Measurements from ENCODE around the gene NATD1.

NATD1 gene

GRCh38 chr17:21295036-21295952, 42.1 kb upstream of the NATD1 start:
- Histone ChIP-seq H3K9me3 (ENCODE audit: low read length) (no peaks in the 10 kb centered on the region), H3K4me1 (ENCODE audit: insufficient read depth, low read length) (peaks cover 34% of the 10 kb centered on the region), H3K9ac (ENCODE audit: low read length) (peak overlapping the region; percentile 30), H3K27ac (ENCODE audit: low read depth, low read length) (no peak overlapping the region), H3K36me3 (ENCODE audit: insufficient read depth, low read length) (peaks cover 13% of the 10 kb centered on the region), H3K27me3 (ENCODE audit: control insufficient read depth in 1 of 2, insufficient read depth in 2 of 2, low read length in 2 of 2) (no peaks in the 10 kb centered on the region), H3K4me3 (ENCODE audit: low read depth in 1 of 2, low read length in 2 of 2) (no peak overlapping the region)

GRCh38 chr17:21294321-21295035, 41.3 kb upstream of the NATD1 start:
- H3K27me3 ChIP-seq (ENCODE audit: control insufficient read depth in 1 of 2, insufficient read depth in 2 of 2, low read length in 2 of 2): no peaks in the 10 kb centered on the region
- peaks cover 42% of the 10 kb centered on the region for H3K4me1 ChIP-seq (ENCODE audit: insufficient read depth, low read length)
- H3K4me3 ChIP-seq (ENCODE audit: low read depth in 1 of 2, low read length in 2 of 2): no peak overlapping the region
- H3K9me3 ChIP-seq (ENCODE audit: low read length): no peaks in the 10 kb centered on the region
- H3K9ac ChIP-seq (ENCODE audit: low read length): peak overlapping the region; percentile 17
- H3K27ac ChIP-seq (ENCODE audit: low read depth, low read length): no peak overlapping the region
- peaks cover 7% of the 10 kb centered on the region for H3K36me3 ChIP-seq (ENCODE audit: insufficient read depth, low read length)

- H3K9ac ChIP-seq (ENCODE audit: low read length): no peak overlapping the region
- H3K9me3 ChIP-seq (ENCODE audit: low read length): no peaks in the 10 kb centered on the region
- H3K36me3 ChIP-seq (ENCODE audit: insufficient read depth, low read length): peaks cover under 1% of the 10 kb centered on the region
- H3K4me1 ChIP-seq (ENCODE audit: insufficient read depth, low read length): peaks cover 49% of the 10 kb centered on the region
- no peaks in the 10 kb centered on the region for H3K27me3 ChIP-seq (ENCODE audit: control insufficient read depth in 1 of 2, insufficient read depth in 2 of 2, low read length in 2 of 2)
- H3K4me3 ChIP-seq (ENCODE audit: low read depth in 1 of 2, low read length in 2 of 2): no peak overlapping the region
- no peak overlapping the region for H3K27ac ChIP-seq (ENCODE audit: low read depth, low read length)
These were observed 40.6 kb upstream of the NATD1 start for GRCh38 chr17:21293831-21294210.

GRCh38 chr17:21292867-21293830, 39.9 kb upstream of the NATD1 start:
- Histone ChIP-seq H3K27me3 (ENCODE audit: control insufficient read depth in 1 of 2, insufficient read depth in 2 of 2, low read length in 2 of 2) (no peaks in the 10 kb centered on the region), H3K9ac (ENCODE audit: low read length) (no peak overlapping the region), H3K4me3 (ENCODE audit: low read depth in 1 of 2, low read length in 2 of 2) (no peak overlapping the region), H3K27ac (ENCODE audit: low read depth, low read length) (no peak overlapping the region), H3K4me1 (ENCODE audit: insufficient read depth, low read length) (peaks cover 55% of the 10 kb centered on the region), H3K9me3 (ENCODE audit: low read length) (no peaks in the 10 kb centered on the region), H3K36me3 (ENCODE audit: insufficient read depth, low read length) (no peaks in the 10 kb centered on the region)

GRCh38 chr17:21291862-21292261, 38.7 kb upstream of the NATD1 start:
- H3K9me3 ChIP-seq (ENCODE audit: low read length): no peaks in the 10 kb centered on the region
- H3K27ac ChIP-seq (ENCODE audit: low read depth, low read length): no peak overlapping the region
- H3K4me1 ChIP-seq (ENCODE audit: insufficient read depth, low read length): peaks cover 64% of the 10 kb centered on the region
- no peaks in the 10 kb centered on the region for H3K27me3 ChIP-seq (ENCODE audit: control insufficient read depth in 1 of 2, insufficient read depth in 2 of 2, low read length in 2 of 2)
- H3K36me3 ChIP-seq (ENCODE audit: insufficient read depth, low read length): no peaks in the 10 kb centered on the region
- no peak overlapping the region for H3K9ac ChIP-seq (ENCODE audit: low read length)
- H3K4me3 ChIP-seq (ENCODE audit: low read depth in 1 of 2, low read length in 2 of 2): no peak overlapping the region

- Histone ChIP-seq H3K27me3 (ENCODE audit: control insufficient read depth in 1 of 2, insufficient read depth in 2 of 2, low read length in 2 of 2) (no peaks in the 10 kb centered on the region), H3K4me3 (ENCODE audit: low read depth in 1 of 2, low read length in 2 of 2) (no peak overlapping the region), H3K9me3 (ENCODE audit: low read length) (no peaks in the 10 kb centered on the region), H3K27ac (ENCODE audit: low read depth, low read length) (no peak overlapping the region), H3K36me3 (ENCODE audit: insufficient read depth, low read length) (no peaks in the 10 kb centered on the region), H3K4me1 (ENCODE audit: insufficient read depth, low read length) (peaks cover 64% of the 10 kb centered on the region), H3K9ac (ENCODE audit: low read length) (no peak overlapping the region)
These were observed 38.1 kb upstream of the NATD1 start for GRCh38 chr17:21291357-21291756.

DNA sequence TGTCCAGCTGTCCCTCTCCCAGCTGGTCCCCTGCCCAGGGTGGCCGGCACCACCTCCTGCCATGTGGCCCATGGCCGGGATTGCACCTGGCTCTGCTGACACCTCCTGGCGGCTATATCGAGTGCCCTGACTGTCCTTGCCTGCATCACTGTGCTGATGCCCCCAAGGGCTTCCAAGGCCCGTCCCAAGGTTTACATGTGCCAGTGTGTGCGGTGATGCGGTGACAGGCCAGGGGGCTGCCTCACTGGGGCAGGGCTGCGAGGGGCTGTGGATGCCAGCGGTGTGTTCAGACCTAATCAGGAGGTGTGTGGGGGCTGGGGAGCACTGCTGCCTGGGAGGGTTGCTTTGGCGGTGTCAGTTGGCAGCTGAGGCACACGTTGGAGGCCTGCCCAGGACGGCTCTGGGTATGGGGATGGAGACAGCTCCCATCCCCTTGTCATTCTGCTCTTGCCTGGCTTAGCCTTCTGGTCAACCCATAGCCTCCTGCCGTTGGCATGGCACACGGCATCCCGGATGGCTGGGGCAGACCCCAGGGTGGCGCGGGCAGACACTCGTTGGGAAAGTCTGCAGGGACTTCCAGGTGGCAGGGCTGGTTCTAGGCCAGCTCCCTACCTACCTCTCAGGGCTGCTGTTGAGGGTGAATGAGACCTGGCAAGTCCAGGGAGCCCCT, 36.8 kb upstream of the NATD1 start:
- Histone ChIP-seq H3K4me1 (ENCODE audit: insufficient read depth, low read length) (peaks cover 60% of the 10 kb centered on the region), H3K9ac (ENCODE audit: low read length) (no peak overlapping the region), H3K9me3 (ENCODE audit: low read length) (no peaks in the 10 kb centered on the region), H3K27ac (ENCODE audit: low read depth, low read length) (peak overlapping the region; percentile 63), H3K27me3 (ENCODE audit: control insufficient read depth in 1 of 2, insufficient read depth in 2 of 2, low read length in 2 of 2) (no peaks in the 10 kb centered on the region), H3K36me3 (ENCODE audit: insufficient read depth, low read length) (no peaks in the 10 kb centered on the region), H3K4me3 (ENCODE audit: low read depth in 1 of 2, low read length in 2 of 2) (no peak overlapping the region)

GRCh38 chr17:21289175-21289901, 36.1 kb upstream of the NATD1 start:
- peak overlapping the region; percentile 63 for H3K27ac ChIP-seq (ENCODE audit: low read depth, low read length)

GRCh38 chr17:21288571-21289017, 35.4 kb upstream of the NATD1 start:
- no peaks in the 10 kb centered on the region for H3K36me3 ChIP-seq (ENCODE audit: insufficient read depth, low read length)
- peaks cover 52% of the 10 kb centered on the region for H3K4me1 ChIP-seq (ENCODE audit: insufficient read depth, low read length)
- peak overlapping the region; percentile 47 for H3K9ac ChIP-seq (ENCODE audit: low read length)
- H3K4me3 ChIP-seq (ENCODE audit: low read depth in 1 of 2, low read length in 2 of 2): peak overlapping the region; percentile 22 to 70
- peak overlapping the region; percentile 94 for H3K27ac ChIP-seq (ENCODE audit: low read depth, low read length)
- H3K9me3 ChIP-seq (ENCODE audit: low read length): no peaks in the 10 kb centered on the region
- no peaks in the 10 kb centered on the region for H3K27me3 ChIP-seq (ENCODE audit: control insufficient read depth in 1 of 2, insufficient read depth in 2 of 2, low read length in 2 of 2)

More at GRCh38 chr17:21289175-21289901, 36.1 kb upstream of the NATD1 start:
- Histone ChIP-seq H3K4me3 (ENCODE audit: low read depth in 1 of 2, low read length in 2 of 2) (no peak overlapping the region), H3K27me3 (ENCODE audit: control insufficient read depth in 1 of 2, insufficient read depth in 2 of 2, low read length in 2 of 2) (no peaks in the 10 kb centered on the region), H3K36me3 (ENCODE audit: insufficient read depth, low read length) (no peaks in the 10 kb centered on the region), H3K4me1 (ENCODE audit: insufficient read depth, low read length) (peaks cover 53% of the 10 kb centered on the region), H3K9ac (ENCODE audit: low read length) (no peak overlapping the region), H3K9me3 (ENCODE audit: low read length) (no peaks in the 10 kb centered on the region)
